Measurements from ENCODE around the gene KDM8.

GRCh38 chr16:27246439-27246838 lies 43.1 kb downstream of the KDM8 start:
- no peak for TF ChIP-seq CTCF (IDR thresholded peaks at IDR 0.05)
- no peak for TF ChIP-seq POLR2A (IDR thresholded peaks at IDR 0.05)
- no peak for TF ChIP-seq POLR2AphosphoS5 (IDR thresholded peaks at IDR 0.05)

Measured in transverse colon (tissue), 4 donors.